HG02610 (cell line): ENCODE data around the gene OS9.

Experiments
- ATAC-seq: cut with Tn5 transposase; IDR thresholded peaks from one replicate; pipeline ENCODE4 v1.9.1; 2021; ENCODE audit warnings: mild to moderate bottlenecking, moderate library complexity; ENCODE audit not compliant: unreplicated experiment

The OS9 gene

GRCh38 chr12:57735952-57736740 lies 42.2 kb downstream of the OS9 start:
- no peak for ATAC-seq

GRCh38 chr12:57736741-57737466 lies 43.0 kb downstream of the OS9 start:
- ATAC-seq: no peak

- no peak for ATAC-seq
These were observed 43.8 kb downstream of the OS9 start for GRCh38 chr12:57737467-57738460.

GRCh38 chr12:57738661-57739237 lies 44.8 kb downstream of the OS9 start, which contains the start of gene AGAP2:
AGAP2 (minus strand) TSS chr12:57738742; CDS start chr12:57738246, 496 bp downstream.
- ATAC-seq: no peak

- no peak for ATAC-seq
These were observed 45.5 kb downstream of the OS9 start for GRCh38 chr12:57739387-57739786.

GRCh38 chr12:57739914-57740538 lies 46.1 kb downstream of the OS9 start:
- no peak for ATAC-seq

GRCh38 chr12:57740656-57741412 lies 46.9 kb downstream of the OS9 start:
- ATAC-seq: peak; percentile 58

- no peak for ATAC-seq
These were observed 47.5 kb downstream of the OS9 start for GRCh38 chr12:57741413-57741789.

GRCh38 chr12:57741844-57742738 lies 48.2 kb downstream of the OS9 start:
- peak; percentile 51 for ATAC-seq

GRCh38 chr12:57743769-57744168 lies 49.8 kb downstream of the OS9 start:
- no peak for ATAC-seq

- ATAC-seq: peak; percentile 37
These were observed 50.4 kb downstream of the OS9 start for GRCh38 chr12:57744194-57744776.

- peak; percentile 79 for ATAC-seq
These were observed 51.0 kb downstream of the OS9 start, which contains the start of gene TSPAN31 for GRCh38 chr12:57744777-57745484. TSPAN31 (plus strand) TSS chr12:57745039; CDS start chr12:57745155, 116 bp downstream.

- ATAC-seq: no peak
These were observed 51.6 kb downstream of the OS9 start for GRCh38 chr12:57745485-57745881.

GRCh38 chr12:57746025-57746424 lies 52.1 kb downstream of the OS9 start:
- ATAC-seq: no peak

GRCh38 chr12:57749061-57749460 lies 55.1 kb downstream of the OS9 start:
- ATAC-seq: no peak

GRCh38 chr12:57750561-57751431 lies 56.9 kb downstream of the OS9 start:
- ATAC-seq: no peak
